ENCODE results near the gene ERCC3. TPM values are rescaled to one million over a fixed set of nuclear protein-coding genes. Genes with fewer than 3 reads are reported as not detected.

Gene ERCC3
- polyA plus RNA-seq, 1 of the 3 experiments (the other 2 are of a cell fraction): 84.8 TPM

- Histone ChIP-seq H3K27ac (ENCODE audit: low read depth in 2 of 2, low read length in 1 of 2) (no peak overlapping the region), H3K4me3 (ENCODE audit: low read depth in 2 of 2, low read length in 1 of 2) (no peak overlapping the region), H3K79me2 (ENCODE audit: insufficient read depth) (no peaks in the 10 kb centered on the region), H4K20me1 (ENCODE audit: insufficient read depth) (no peaks in the 10 kb centered on the region), H3K27me3 (ENCODE audit: insufficient read depth) (no peaks in the 10 kb centered on the region), H3K4me1 (ENCODE audit: control insufficient read depth in 1 of 2, insufficient read depth in 2 of 2, low read depth in 1 of 2, low read length in 1 of 2) (no peaks in the 10 kb centered on the region), H3K4me2 (no peak overlapping the region), H3K36me3 (replicated peaks in 1 of 2; ENCODE audit: control insufficient read depth in 1 of 2, insufficient read depth in 2 of 2, low read length in 1 of 2) (no peaks in the 10 kb centered on the region), H3K9me3 (no peaks in the 10 kb centered on the region), H3F3A (replicated peaks; ENCODE audit: insufficient read depth) (no peaks in the 10 kb centered on the region), H3K9ac (no peak overlapping the region), H3K9me2 (no peaks in the 10 kb centered on the region), H2AFZ (ENCODE audit: low read depth) (no peak overlapping the region)
- ChIA-PET POLR2A (interaction anchor here (0.8 kb wide), 1 partner anchor 58 kb away, joined by 3 read pairs; no protein-coding TSS in a partner anchor), CTCF (no interaction called here)
- 74% methylated on average over 6 of the region's 6 CpGs for WGBS (ENCODE audit: low lambda C conversion rate)
- DNase-seq: no peak
- TF ChIP-seq YY1 (IDR thresholded peaks at IDR 0.05; ENCODE audit: low read depth): no peak
- TF ChIP-seq RXRA (IDR thresholded peaks at IDR 0.05; ENCODE audit: borderline replicate concordance, low read depth): no peak
- TF ChIP-seq REST (IDR thresholded peaks at IDR 0.05; ENCODE audit: low read depth, low read length): no peak
- TF ChIP-seq NRF1 (IDR thresholded peaks at IDR 0.05; ENCODE audit: low read depth, low read length): no peak
- no peak for TF ChIP-seq USF1 (IDR thresholded peaks at IDR 0.05; ENCODE audit: borderline replicate concordance, low read depth)
- TF ChIP-seq MEF2A (IDR thresholded peaks at IDR 0.05; ENCODE audit: borderline replicate concordance, low read depth): no peak
- no peak for TF ChIP-seq TCF12 (IDR thresholded peaks at IDR 0.05)
These were observed 58.8 kb downstream of the ERCC3 start for GRCh38 chr2:127235082-127235702.

- Histone ChIP-seq H3K27me3 (ENCODE audit: insufficient read depth) (no peaks in the 10 kb centered on the region), H3K4me2 (no peak overlapping the region), H3K4me3 (ENCODE audit: low read depth in 2 of 2, low read length in 1 of 2) (no peak overlapping the region), H3K36me3 (replicated peaks in 1 of 2; ENCODE audit: control insufficient read depth in 1 of 2, insufficient read depth in 2 of 2, low read length in 1 of 2) (no peaks in the 10 kb centered on the region), H4K20me1 (ENCODE audit: insufficient read depth) (no peaks in the 10 kb centered on the region), H3K9me3 (no peaks in the 10 kb centered on the region), H3K79me2 (ENCODE audit: insufficient read depth) (no peaks in the 10 kb centered on the region), H3K27ac (ENCODE audit: low read depth in 2 of 2, low read length in 1 of 2) (no peak overlapping the region), H3K9me2 (no peaks in the 10 kb centered on the region), H3K9ac (no peak overlapping the region), H2AFZ (ENCODE audit: low read depth) (no peak overlapping the region), H3F3A (replicated peaks; ENCODE audit: insufficient read depth) (no peaks in the 10 kb centered on the region), H3K4me1 (ENCODE audit: control insufficient read depth in 1 of 2, insufficient read depth in 2 of 2, low read depth in 1 of 2, low read length in 1 of 2) (no peaks in the 10 kb centered on the region)
- WGBS (ENCODE audit: low lambda C conversion rate): 79% methylated on average over 8 of the region's 8 CpGs
- CTCF ChIA-PET: interaction anchor here (0.6 kb wide), 1 partner anchor 43 kb away, joined by 3 read pairs; no protein-coding TSS in a partner anchor
- TF ChIP-seq FOXJ3 (CRISPR knock-in tag; IDR thresholded peaks at IDR 0.05): no peak
- no peak for TF ChIP-seq TCF12 (IDR thresholded peaks at IDR 0.05)
- no peak for TF ChIP-seq PBX3 (IDR thresholded peaks at IDR 0.05)
- TF ChIP-seq EZH2phosphoT487 (IDR thresholded peaks at IDR 0.05; ENCODE audit: borderline replicate concordance, low read depth): no peak
- no peak for TF ChIP-seq IRF3 (IDR thresholded peaks at IDR 0.05; ENCODE audit: low read depth, low read length)
- no peak for TF ChIP-seq USF1 (IDR thresholded peaks at IDR 0.05; ENCODE audit: borderline replicate concordance, low read depth)
- TF ChIP-seq GABPA (IDR thresholded peaks at IDR 0.05; ENCODE audit: low read depth): no peak
- no peak for TF ChIP-seq SMC3 (IDR thresholded peaks at IDR 0.05; ENCODE audit: low read depth, low read length)
- TF ChIP-seq NFIC (IDR thresholded peaks at IDR 0.05; ENCODE audit: borderline replicate concordance): no peak
- no peak for TF ChIP-seq CHD2 (IDR thresholded peaks at IDR 0.05; ENCODE audit: low read length, partially characterized antibody)
- TF ChIP-seq TAF1 (IDR thresholded peaks at IDR 0.05; ENCODE audit: borderline replicate concordance, low read depth, low read length): no peak
- POLR2A ChIA-PET: no interaction called here
- DNase-seq: no peak
These were observed 60.2 kb downstream of the ERCC3 start for GRCh38 chr2:127233710-127234109.
